Umbilical cord (tissue), 2 donors: Measurements from ENCODE around the gene PMM2. TPM values are rescaled to one million over a fixed set of nuclear protein-coding genes. Genes with fewer than 3 reads are reported as not detected.

Source experiments
- DNase-seq: peaks from one replicate; pipeline ENCODE4 v3.0.0-alpha.2; 2015; ENCODE audit warnings: low spot score
- total RNA-seq: library from RNA; depleted of rRNA; stranded (reverse); fragments of >200 nt; gene quantifications from one replicate; pipeline ENCODE4 v1.2.3, GENCODE V29; 2014; ENCODE audit warnings: low replicate concordance; ENCODE audit not compliant: insufficient read depth

Gene PMM2
- total RNA-seq, 1 donor from 2014 or later = 34.7 TPM

DNA sequence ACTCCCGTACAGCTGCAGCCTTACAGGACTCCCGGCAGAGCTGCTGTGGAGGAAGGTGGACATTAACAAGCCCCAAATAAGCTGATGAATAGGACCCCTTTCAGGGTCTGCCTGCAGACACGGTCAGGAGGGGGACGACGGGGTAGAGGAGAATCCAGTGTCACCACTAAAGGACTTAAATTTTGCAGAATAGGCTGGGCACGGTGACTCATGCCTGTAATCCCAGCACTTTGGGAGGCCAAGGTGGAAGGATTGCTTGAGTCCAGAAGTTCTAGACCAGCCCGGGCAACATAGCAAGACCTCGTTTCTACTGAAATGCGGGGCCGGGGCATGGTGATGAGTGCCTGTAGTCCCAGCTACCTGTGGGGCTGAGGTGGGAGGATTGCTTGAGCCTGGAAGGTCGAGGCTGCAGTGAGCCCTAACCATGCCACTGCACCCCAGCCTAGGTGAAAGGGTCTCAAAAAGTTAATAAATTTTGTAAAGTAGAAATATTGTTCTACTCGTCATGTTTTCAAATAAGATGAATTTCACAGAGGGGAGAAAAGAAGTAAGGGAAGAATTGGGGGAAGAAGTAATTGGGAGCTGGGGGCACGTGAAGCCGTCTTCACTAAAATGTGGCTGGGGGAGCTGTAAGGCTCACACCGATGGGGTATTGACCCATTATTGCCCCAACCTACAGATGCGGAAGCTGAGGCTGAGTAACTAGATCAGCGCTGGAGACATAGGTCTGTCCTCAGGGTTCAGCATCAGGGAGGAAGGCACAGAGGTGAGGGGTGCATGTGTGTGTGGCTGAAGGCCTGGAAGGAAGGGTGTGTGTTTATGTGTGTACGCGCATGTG is 89.2 kb downstream of the PMM2 start:
- DNase-seq = no peak

DNA sequence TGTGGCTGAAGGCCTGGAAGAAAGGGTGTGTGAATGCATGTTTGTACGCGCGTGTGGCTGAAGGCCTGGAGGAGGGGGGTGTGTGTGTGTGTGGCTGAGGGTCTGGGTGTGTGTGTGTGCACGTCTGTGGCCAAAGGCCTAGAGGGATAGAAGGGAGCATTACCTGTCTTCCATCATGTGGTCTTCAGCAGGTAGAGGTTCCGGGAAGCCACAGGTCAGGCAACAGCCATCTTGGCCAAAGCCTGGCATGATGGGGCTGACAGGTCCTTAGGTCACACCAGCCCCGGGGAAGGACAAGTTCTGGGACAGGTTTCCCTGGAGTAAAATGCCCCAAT is 89.8 kb downstream of the PMM2 start:
- DNase-seq = no peak

- no peak for DNase-seq
These were observed 90.4 kb downstream of the PMM2 start for GRCh38 chr16:8887952-8888560.

DNA sequence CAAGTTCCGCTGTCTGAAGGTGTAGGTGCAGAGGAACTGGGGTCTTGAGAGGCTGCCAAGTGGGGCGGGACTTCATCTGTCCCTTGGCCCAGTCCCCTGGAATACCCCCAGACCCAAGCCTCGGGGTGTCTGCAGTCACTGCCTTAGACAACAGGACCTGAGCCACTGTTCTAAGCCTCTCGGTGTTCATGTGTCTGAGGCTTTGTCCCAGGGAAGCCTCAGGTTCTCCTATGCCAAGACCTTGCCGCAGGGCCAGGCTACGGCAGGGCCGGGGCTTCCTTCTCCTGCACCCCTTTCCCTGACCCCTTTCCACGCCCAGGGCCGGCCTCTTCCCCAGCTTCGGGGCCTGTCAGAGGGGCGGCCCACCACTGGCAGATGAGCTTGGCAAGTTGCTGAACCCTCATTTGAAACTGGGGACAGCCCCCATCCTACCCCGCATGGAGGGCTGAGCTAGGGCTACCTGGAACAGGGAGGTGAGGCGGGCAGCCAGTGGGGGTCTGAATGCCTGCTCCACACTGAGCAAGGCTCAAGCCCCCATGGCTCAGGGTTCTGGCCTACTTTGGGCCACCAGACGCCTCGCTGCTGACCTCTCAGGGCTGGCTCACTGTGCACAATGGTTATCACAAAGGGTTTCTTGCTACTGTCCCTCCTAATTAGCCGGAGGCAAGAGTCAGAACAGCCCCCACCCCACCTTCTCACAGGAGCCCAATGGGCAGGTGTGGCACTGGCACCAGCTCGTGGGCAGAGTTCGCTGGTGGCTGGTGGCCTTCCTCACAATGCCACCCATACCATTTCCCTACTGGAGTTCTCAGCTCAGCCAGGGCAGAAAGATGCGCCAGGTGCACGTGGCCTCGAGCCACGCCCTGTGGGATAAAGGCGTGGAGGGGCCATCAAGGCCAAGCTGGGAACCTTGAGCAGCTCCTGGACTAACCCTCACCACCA is 91.6 kb downstream of the PMM2 start:
- DNase-seq = no peak

- no peak for DNase-seq
These were observed 92.4 kb downstream of the PMM2 start for GRCh38 chr16:8889893-8890548.

GRCh38 chr16:8890549-8890921 is 92.9 kb downstream of the PMM2 start:
- no peak for DNase-seq

DNA sequence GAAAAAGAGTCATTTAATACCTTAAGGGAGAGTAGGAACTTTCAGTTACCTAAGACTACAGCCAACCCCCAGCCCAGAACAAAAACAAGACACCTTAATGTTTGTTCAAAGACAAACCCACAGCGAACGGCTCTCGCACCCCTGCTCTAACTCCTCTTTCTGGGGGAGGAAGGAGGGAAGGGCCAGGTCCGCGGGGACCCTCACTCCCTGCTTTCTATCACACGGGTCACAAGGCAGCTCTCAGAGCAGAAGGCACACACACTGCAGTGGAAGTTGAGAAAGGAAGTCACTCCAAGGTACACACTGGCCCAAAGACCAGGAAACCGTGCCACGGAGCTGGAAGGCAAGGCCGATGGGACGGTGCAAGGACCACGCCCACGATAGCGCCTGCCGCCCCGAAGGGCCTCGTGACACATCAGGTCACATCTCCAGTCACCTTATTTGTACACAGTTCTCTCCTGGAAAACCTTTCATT is 94.5 kb downstream of the PMM2 start:
- no peak for DNase-seq

- no peak for DNase-seq
These were observed 95.8 kb downstream of the PMM2 start for GRCh38 chr16:8893426-8893825.

DNA sequence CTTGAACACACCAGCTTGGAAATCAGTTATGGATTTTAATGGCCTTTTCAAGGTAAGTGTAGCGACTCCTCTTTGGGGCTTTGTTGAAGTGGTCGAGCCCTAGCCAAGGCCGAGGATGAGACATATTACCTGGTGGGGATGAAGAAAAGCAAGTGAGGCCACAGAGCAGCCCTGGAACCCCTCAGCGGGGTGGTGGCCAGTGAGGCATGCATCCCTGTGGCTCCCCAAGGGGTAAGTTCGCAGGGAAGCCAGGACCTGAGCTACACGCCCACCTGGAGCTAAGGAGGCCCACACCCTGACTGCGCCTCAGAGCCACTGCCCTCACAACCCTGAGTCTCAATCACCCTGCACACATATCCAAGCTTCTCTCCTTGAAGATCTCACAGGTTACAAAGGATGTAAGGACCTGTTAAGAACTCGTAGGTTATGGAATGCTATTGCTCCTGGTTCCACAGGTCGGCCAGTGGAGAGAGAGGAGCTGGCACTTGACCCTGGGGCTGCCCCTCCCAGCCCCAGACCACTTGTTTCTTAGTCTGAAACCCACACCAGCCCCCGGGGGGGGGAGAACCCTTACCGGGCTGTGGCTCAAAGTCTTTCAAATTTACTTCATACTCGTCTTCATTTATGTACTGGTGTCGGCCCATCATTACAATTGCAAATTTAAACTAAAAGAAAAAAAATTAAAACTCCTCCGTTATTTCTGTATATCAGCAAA is 96.5 kb downstream of the PMM2 start:
- DNase-seq = no peak

GRCh38 chr16:8894736-8895334 is 97.2 kb downstream of the PMM2 start:
- DNase-seq = no peak

- no peak for DNase-seq
These were observed 101.2 kb downstream of the PMM2 start for GRCh38 chr16:8898660-8899318.

Other genes with a start within 250 kb of the PMM2 start
- gene TMEM114, start 207.3 kb upstream of the PMM2 start, total RNA-seq = not detected
- 19.7 TPM for gene METTL22, start 176.1 kb upstream of the PMM2 start, total RNA-seq
- gene ABAT, start 123.2 kb upstream of the PMM2 start, total RNA-seq = 3.1 TPM
- gene TMEM186, start 200 bp upstream of the PMM2 start, total RNA-seq = 3.9 TPM
- gene CARHSP1, start 71.2 kb downstream of the PMM2 start, total RNA-seq = 98.7 TPM
- gene LITAFD, start 84.5 kb downstream of the PMM2 start, total RNA-seq = 0.48 TPM
- gene USP7, start 166.1 kb downstream of the PMM2 start, total RNA-seq = 27.9 TPM